Muscle of leg (tissue), 11 donors: Measurements from ENCODE around the gene TCERG1L. TPM values are rescaled to one million over a fixed set of nuclear protein-coding genes. Genes with fewer than 3 reads are reported as not detected.

Experiments used
- DNase-seq: peaks from one replicate; pipeline ENCODE4 v3.0.0; 2013
- H3K27ac ChIP-seq: one replicate; pipeline ENCODE4 v1.5.1; 2013; ENCODE audit warnings: mild to moderate bottlenecking, low read length, control low read depth
- H3K27me3 ChIP-seq: one replicate; pipeline ENCODE4 v1.6.1; 2013; ENCODE audit warnings: low read length; ENCODE audit not compliant: control insufficient read depth, insufficient read depth
- H3K36me3 ChIP-seq: one replicate; pipeline ENCODE4 v1.6.1; 2013; ENCODE audit warnings: low read length; ENCODE audit not compliant: control insufficient read depth, insufficient read depth
- H3K4me1 ChIP-seq: one replicate; pipeline ENCODE4 v1.6.1; 2013; ENCODE audit warnings: low read length; ENCODE audit not compliant: control insufficient read depth, insufficient read depth
- H3K4me3 ChIP-seq: one replicate; pipeline ENCODE4 v1.5.1; 2013; ENCODE audit warnings: low read length, control low read depth
- H3K9me3 ChIP-seq: replicated peaks from 2 replicates; pipeline ENCODE4 v1.6.1; 2013; ENCODE audit warnings: low read depth, low read length; ENCODE audit not compliant: control insufficient read depth
- WGBS: methylation state at CpG from one replicate; pipeline ENCODE4 v1.1.5; 2013; ENCODE audit warnings: missing lambda C conversion rate; ENCODE audit not compliant: insufficient coverage; 5-methylcytosine and 5-hydroxymethylcytosine counted together
- polyA plus RNA-seq, 8 donors: library from polyadenylated mRNA; unstranded; fragments of 120-200 nt; gene quantifications; one replicate each; pipeline versions ENCODE4 v1.2.1 to v1.2.3, GENCODE V29; 2013; ENCODE audit warnings: inconsistent platforms in 1 of 8, low replicate concordance in 1 of 8; ENCODE audit not compliant: insufficient read length in 8 of 8, insufficient read depth in 1 of 8
- total RNA-seq: library from RNA; stranded (reverse); fragments of 120-200 nt; gene quantifications from one replicate; pipeline ENCODE4 v1.2.4, GENCODE V29; 2013

Gene TCERG1L
- total and polyA plus RNA-seq, 9 donors, result 0.04 to 1.1 (median 0.15) TPM

DNA sequence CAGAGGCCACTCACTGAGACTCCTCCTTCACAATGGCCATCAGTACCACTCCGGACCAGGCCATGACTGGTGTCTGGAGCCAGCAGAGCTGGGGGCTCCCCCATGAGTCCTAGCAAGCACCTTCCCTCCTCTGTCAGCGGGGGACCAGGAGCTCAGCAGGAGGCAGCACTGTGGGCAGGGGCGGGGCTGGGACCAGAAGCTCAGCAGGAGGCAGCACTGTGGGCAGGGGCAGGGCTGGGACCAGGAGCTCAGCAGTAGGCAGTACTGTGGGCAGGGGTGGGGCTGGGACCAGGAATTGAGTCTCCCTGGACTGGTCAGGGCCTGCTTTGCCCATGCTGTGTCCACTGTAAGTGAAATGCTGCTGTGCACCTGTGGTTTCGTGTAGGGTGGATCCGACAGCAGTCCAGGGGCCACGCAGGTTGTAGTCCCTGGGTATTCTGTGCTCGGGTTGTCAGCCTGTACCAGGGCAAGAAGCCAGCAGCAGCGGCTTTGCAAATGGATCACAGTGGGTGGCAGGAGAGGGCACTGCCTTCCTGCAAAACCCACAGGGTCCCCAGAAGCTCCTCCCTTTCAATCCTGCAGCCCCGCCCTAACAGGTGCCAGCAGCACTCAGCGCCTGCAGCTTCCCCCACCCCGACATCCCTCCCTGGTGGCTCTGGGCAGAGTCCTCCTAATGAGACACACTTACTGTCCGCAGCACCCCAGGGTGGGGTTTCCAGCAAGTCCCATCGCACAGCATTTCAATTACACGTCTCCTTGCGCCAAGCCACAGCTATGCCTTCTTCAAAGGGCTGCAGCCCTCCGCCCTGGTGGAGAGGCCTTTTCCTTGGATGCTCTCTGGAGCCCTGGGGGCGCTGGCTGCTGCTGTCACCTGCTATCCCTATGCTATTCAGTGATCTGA, 220.5 kb downstream of the TCERG1L start:
- Histone ChIP-seq H3K4me3 (no peak overlapping the region), H3K9me3 (no peaks in the 10 kb centered on the region), H3K4me1 (no peaks in the 10 kb centered on the region), H3K27me3 (peaks cover 3% of the 10 kb centered on the region), H3K27ac (no peak overlapping the region), H3K36me3 (no peaks in the 10 kb centered on the region)
- 79% methylated on average over 15 of the region's 17 CpGs for WGBS
- no peak for DNase-seq

DNA sequence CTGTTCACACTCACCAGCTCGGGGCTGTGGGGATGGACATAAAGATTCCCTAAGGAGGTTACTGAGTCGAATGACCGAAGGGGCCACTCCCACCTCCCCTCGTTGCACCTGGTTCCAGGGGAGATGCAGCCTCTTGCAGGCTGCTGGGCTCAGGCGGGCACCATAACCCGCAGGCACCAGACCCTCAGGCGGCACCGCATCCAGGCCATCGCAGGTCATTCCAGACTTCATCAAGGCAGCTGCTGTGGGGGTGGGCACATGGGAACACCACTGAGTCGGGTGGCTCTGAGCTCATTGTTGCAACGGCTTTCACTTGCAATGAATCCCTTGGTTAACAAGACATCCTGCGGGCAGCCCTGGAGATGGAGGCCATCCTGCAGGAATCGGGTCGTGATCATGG, 221.7 kb downstream of the TCERG1L start:
- Histone ChIP-seq H3K4me1 (no peaks in the 10 kb centered on the region), H3K27ac (no peak overlapping the region), H3K4me3 (no peak overlapping the region), H3K36me3 (no peaks in the 10 kb centered on the region), H3K9me3 (no peaks in the 10 kb centered on the region), H3K27me3 (peaks cover 3% of the 10 kb centered on the region)
- no peak for DNase-seq
- WGBS, result 93% methylated on average over 13 of the region's 14 CpGs

DNA sequence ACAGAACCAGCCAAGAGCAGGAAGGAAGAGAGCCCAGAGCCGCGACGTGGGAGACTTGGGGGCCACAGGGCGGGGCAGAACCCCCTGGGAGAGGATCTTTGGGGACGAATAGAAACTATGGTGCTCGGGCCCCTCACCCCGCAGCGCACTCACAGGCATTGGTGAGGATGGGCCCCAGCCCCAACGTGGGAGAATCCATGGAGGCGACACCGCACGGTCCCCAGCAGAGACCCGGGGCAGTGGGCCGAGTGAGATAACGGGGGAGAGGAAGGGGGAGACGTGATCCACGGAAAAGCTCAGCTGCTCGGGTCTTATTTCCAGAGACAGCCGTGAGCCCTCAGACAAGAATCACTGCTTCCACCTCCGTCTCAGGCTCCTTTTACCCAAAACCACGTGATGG, 222.4 kb downstream of the TCERG1L start:
- WGBS, result 89% methylated on average over 18 of the region's 21 CpGs
- no peaks in the 10 kb centered on the region for H3K4me1 ChIP-seq
- no peaks in the 10 kb centered on the region for H3K9me3 ChIP-seq
- H3K4me3 ChIP-seq, result no peak overlapping the region
- peaks cover 3% of the 10 kb centered on the region for H3K27me3 ChIP-seq
- H3K36me3 ChIP-seq, result no peaks in the 10 kb centered on the region
- no peak overlapping the region for H3K27ac ChIP-seq
- DNase-seq, result no peak

DNA sequence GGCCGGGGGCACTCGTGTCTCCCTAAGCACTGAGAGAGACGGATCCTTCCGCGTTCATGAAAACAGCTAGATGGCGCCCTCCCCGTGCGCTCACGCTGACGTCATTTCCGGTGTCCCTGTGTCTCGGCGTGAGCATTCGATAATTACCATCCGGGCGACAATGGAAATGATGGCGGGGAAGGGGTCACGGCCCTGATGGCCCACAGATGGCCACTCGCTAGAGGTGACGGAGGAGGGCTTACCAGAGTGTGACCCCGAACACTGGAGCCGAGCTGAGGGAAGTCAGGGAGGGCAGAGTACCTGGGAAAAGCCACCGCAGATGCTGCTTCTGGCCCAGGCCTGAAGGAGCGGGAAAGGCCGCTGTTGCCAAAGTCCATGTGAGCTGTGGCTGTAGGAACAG, 222.9 kb downstream of the TCERG1L start:
- no peak overlapping the region for H3K27ac ChIP-seq
- H3K4me1 ChIP-seq, result no peaks in the 10 kb centered on the region
- 85% methylated on average over 25 of the region's 25 CpGs for WGBS
- peaks cover 3% of the 10 kb centered on the region for H3K27me3 ChIP-seq
- DNase-seq, result no peak
- no peaks in the 10 kb centered on the region for H3K9me3 ChIP-seq
- H3K4me3 ChIP-seq, result no peak overlapping the region
- no peaks in the 10 kb centered on the region for H3K36me3 ChIP-seq

DNA sequence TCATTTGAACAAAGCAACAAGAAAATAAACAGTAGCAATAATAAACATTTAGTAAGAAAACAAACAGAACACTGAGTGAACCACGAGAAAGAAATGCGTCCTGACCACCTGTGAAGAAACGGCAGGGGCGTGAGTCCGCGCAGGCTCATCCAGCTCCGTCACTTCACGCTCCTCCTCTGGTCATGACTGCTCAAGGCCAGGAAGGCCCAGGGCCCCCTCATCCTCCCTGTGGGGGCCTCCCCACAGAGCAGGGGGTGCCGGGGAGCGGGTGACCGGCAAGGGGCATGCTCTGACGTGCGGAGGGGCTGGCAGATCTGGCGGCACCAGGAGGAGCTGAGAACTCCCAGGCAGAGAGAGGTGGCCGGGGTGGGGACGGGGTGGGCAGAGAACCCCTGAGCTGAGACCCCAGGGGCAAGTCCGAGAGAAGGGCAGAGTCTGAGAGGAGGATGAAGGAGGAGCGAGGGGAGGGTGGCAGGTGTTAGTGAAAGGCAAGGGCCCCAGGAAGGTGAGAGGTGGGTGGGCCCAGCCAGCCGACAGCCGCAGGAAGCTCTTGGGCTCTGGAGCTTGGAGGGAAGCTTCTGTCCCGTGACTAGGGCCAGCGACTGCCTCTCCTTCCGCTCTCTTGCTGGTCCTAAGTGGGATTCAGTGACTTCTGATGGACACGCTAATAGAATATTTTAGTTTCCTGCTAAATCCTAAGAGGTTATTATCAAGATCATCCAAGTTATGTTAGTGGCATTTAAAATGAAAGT, 223.9 kb downstream of the TCERG1L start:
- no peak for DNase-seq
- Histone ChIP-seq H3K4me3 (no peak overlapping the region), H3K9me3 (no peaks in the 10 kb centered on the region), H3K27me3 (peaks cover 3% of the 10 kb centered on the region), H3K36me3 (no peaks in the 10 kb centered on the region), H3K27ac (no peak overlapping the region), H3K4me1 (no peaks in the 10 kb centered on the region)
- WGBS, result 81% methylated on average over 14 of the region's 24 CpGs

DNA sequence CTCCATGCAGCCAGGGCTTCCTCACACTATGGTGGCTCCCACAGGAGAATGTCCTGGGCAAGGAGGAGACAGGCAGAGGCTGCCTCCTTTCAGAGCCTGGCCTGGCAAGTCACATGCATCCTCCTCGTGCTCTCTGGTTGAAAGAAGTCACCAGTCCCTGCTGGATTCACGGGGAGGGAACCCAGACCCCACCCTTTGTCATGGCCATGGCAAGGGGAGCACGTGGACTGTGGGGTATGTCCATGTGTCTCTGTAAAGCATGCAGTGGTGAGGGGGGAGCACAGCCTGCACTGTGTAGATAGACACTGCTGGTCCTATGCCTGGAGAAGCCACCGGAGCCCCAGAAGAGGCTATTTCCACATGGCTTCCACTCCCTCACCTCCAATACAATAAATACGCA, 225.0 kb downstream of the TCERG1L start:
- H3K4me1 ChIP-seq, result no peaks in the 10 kb centered on the region
- H3K4me3 ChIP-seq, result no peak overlapping the region
- no peak for DNase-seq
- WGBS, result 88% methylated on average over 2 of the region's 5 CpGs
- peaks cover 3% of the 10 kb centered on the region for H3K27me3 ChIP-seq
- H3K27ac ChIP-seq, result no peak overlapping the region
- no peaks in the 10 kb centered on the region for H3K36me3 ChIP-seq
- no peaks in the 10 kb centered on the region for H3K9me3 ChIP-seq

DNA sequence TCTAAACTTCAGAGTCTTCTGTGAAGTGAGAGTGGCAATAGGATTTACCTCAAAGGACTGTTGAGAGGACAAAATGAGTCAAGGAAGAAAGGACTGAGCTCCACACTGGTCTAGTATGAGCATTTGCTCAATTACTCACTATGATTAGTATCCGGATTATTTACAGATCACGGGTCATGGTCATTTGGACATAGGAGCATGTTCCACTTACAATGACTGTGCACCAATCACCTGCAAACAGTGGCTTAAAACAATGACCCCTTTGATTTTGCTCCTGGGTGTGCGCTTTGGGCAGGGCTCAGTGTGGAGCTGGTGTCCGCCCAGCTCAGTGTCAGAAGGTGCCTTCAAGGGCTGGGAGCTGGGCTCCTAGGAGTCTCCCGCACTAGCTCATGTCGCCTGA, 225.4 kb downstream of the TCERG1L start:
- H3K36me3 ChIP-seq, result no peaks in the 10 kb centered on the region
- H3K4me3 ChIP-seq, result no peak overlapping the region
- no peaks in the 10 kb centered on the region for H3K4me1 ChIP-seq
- peaks cover 3% of the 10 kb centered on the region for H3K27me3 ChIP-seq
- 95% methylated on average over 6 of the region's 6 CpGs for WGBS
- DNase-seq, result no peak
- H3K27ac ChIP-seq, result no peak overlapping the region
- H3K9me3 ChIP-seq, result no peaks in the 10 kb centered on the region

DNA sequence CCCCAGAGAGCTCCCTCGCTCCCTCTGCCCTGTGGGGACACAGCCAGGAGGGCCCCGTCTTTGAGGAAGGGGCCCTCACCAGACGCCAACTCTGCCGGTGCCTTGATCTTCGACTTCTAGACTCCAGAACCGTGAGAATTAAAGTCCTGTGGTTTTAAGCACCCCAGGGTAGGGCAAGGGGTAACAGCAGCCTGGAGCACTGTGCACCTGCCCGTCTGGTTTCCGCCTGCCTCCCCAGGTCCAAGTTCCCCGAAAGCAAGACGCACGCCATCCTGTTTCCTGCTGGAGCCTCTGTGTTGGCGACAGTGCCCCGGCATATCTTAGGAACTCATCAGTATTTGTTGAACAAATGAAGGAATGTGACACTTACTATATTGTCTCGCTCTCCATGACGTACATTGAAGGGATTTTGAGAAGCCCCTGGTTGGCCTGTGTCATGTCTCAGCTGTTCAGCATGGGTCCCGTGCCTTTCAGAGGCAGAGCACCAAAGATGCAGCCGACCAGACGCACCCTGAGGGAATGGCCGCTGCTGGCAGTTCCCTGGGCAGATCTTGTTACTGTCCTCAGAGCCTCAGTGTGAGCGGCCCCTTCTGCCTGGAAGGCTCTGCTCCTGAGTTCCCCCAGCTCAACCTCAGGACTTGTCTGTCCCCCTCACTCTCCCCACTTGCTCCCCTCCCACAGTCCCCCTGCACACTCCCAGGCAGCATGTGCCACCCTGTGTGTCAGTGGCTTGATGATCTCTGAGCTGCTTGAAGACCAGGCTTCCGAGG, 226.2 kb downstream of the TCERG1L start:
- no peaks in the 10 kb centered on the region for H3K4me1 ChIP-seq
- no peaks in the 10 kb centered on the region for H3K36me3 ChIP-seq
- no peak for DNase-seq
- no peak overlapping the region for H3K4me3 ChIP-seq
- H3K9me3 ChIP-seq, result no peaks in the 10 kb centered on the region
- H3K27ac ChIP-seq, result no peak overlapping the region
- H3K27me3 ChIP-seq, result peaks cover 3% of the 10 kb centered on the region
- 76% methylated on average over 18 of the region's 21 CpGs for WGBS

DNA sequence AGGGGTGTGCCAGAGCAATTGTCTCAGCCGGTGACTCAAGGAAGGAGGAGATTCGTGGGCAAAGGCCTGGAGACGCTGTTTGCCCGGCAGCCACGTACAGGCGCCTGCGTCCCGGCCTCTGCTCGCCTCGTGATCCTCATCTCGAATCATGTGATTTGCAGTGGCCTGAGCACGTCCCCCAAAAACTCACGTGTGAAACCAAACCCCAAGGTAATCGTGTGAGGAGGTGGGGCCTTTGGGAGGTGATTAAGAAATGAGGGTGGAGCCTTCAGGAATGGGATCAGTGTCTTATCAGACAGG, 226.8 kb downstream of the TCERG1L start:
- Histone ChIP-seq H3K27ac (no peak overlapping the region), H3K9me3 (no peaks in the 10 kb centered on the region), H3K4me3 (no peak overlapping the region), H3K36me3 (no peaks in the 10 kb centered on the region), H3K27me3 (peaks cover 3% of the 10 kb centered on the region), H3K4me1 (no peaks in the 10 kb centered on the region)
- WGBS, result 88% methylated on average over 11 of the region's 14 CpGs
- DNase-seq, result no peak
